Liver (tissue), 9 donors: Measurements from ENCODE around the gene PITPNM1. TPM values are rescaled to one million over a fixed set of nuclear protein-coding genes. Genes with fewer than 3 reads are reported as not detected.

Experiments
- DNase-seq: peaks from one replicate; pipeline ENCODE4 v3.0.0-alpha.2; 2017; ENCODE audit warnings: low spot score
- H3K27ac ChIP-seq, 2 donors: one replicate each; pipeline ENCODE4 v1.7.0; 2013; ENCODE audit warnings: inconsistent platforms in 2 of 2, low read length in 2 of 2, control low read depth in 1 of 2, low read depth in 1 of 2, mild to moderate bottlenecking in 1 of 2
- H3K27me3 ChIP-seq, 4 donors: one replicate each; pipeline versions ENCODE4 v1.6.1 to v1.7.0; 2013; ENCODE audit warnings: low read length in 3 of 4, inconsistent platforms in 1 of 4, mild to moderate bottlenecking in 1 of 4, moderate library complexity in 1 of 4; ENCODE audit not compliant: control insufficient read depth in 4 of 4, insufficient read depth in 4 of 4
- H3K36me3 ChIP-seq, 4 donors: one replicate each; pipeline versions ENCODE4 v1.6.1 to v1.7.0; 2013; ENCODE audit warnings: low read length in 3 of 4, mild to moderate bottlenecking in 3 of 4, low read depth in 1 of 4, moderate library complexity in 1 of 4; ENCODE audit not compliant: control insufficient read depth in 4 of 4, insufficient read depth in 3 of 4
- H3K4me1 ChIP-seq, 4 donors: one replicate each; pipeline versions ENCODE4 v1.6.1 to v1.7.0; 2013; ENCODE audit warnings: low read length in 3 of 4, mild to moderate bottlenecking in 3 of 4, moderate library complexity in 1 of 4; ENCODE audit not compliant: control insufficient read depth in 4 of 4, insufficient read depth in 4 of 4
- H3K4me3 ChIP-seq, 3 donors: one replicate each; pipeline versions ENCODE4 v1.6.1 to v1.7.0; 2013; ENCODE audit warnings: low read length in 3 of 3, control low read depth in 1 of 3, low read depth in 1 of 3, mild to moderate bottlenecking in 1 of 3
- H3K9ac ChIP-seq, 2 donors: one replicate each; pipeline ENCODE4 v1.7.0; 2013; ENCODE audit warnings: low read length in 2 of 2, mild to moderate bottlenecking in 2 of 2, moderate library complexity in 2 of 2, control low read depth in 1 of 2, low read depth in 1 of 2
- H3K9me3 ChIP-seq, 4 donors: one replicate each; pipeline versions ENCODE4 v1.6.1 to v1.7.0; 2013; ENCODE audit warnings: low read length in 3 of 4; ENCODE audit not compliant: control insufficient read depth in 4 of 4
- EGR1 ChIP-seq, 2 donors: IDR thresholded peaks; 2 replicates each; pipeline ENCODE4 v1.6.1; 2016 to 2018; ENCODE audit warnings: antibody characterized with exemption in 2 of 2, low read depth in 2 of 2
- FOXA1 ChIP-seq: IDR thresholded peaks from 2 replicates; pipeline ENCODE4 v1.6.1; 2016; ENCODE audit warnings: antibody characterized with exemption
- FOXA2 ChIP-seq: IDR thresholded peaks from 2 replicates; pipeline ENCODE4 v1.6.1; 2016; ENCODE audit warnings: antibody characterized with exemption
- GABPA ChIP-seq, 2 donors: IDR thresholded peaks in 1 of 2; conservative IDR thresholded peaks in 1 of 2; 2 replicates each; pipeline ENCODE4 v1.6.1; 2016; ENCODE audit warnings: antibody characterized with exemption in 2 of 2, mild to moderate bottlenecking in 1 of 2, moderate library complexity in 1 of 2
- HNF4A ChIP-seq, 2 donors: conservative IDR thresholded peaks; 2 replicates each; pipeline ENCODE4 v1.6.1; 2016; ENCODE audit warnings: antibody characterized with exemption in 2 of 2, mild to moderate bottlenecking in 2 of 2
- HNF4G ChIP-seq: IDR thresholded peaks from 2 replicates; pipeline ENCODE4 v1.6.1; 2016; ENCODE audit warnings: antibody characterized with exemption
- JUND ChIP-seq, 2 donors: IDR thresholded peaks; 2 replicates each; pipeline ENCODE4 v1.6.1; 2016; ENCODE audit warnings: antibody characterized with exemption in 2 of 2
- NR2F2 ChIP-seq: IDR thresholded peaks from 2 replicates; pipeline ENCODE4 v1.6.1; 2016; ENCODE audit warnings: antibody characterized with exemption
- RAD21 ChIP-seq, 2 donors: IDR thresholded peaks; 2 replicates each; pipeline ENCODE4 v1.6.1; 2016; ENCODE audit warnings: antibody characterized with exemption in 2 of 2, mild to moderate bottlenecking in 2 of 2
- REST ChIP-seq: IDR thresholded peaks from 2 replicates; pipeline ENCODE4 v1.6.1; 2016; ENCODE audit warnings: antibody characterized with exemption, mild to moderate bottlenecking
- RXRA ChIP-seq, 2 donors: IDR thresholded peaks; 2 replicates each; pipeline ENCODE4 v1.6.1; 2017 to 2018; ENCODE audit warnings: antibody characterized with exemption in 2 of 2, mild to moderate bottlenecking in 1 of 2
- SP1 ChIP-seq: IDR thresholded peaks from 2 replicates; pipeline ENCODE4 v1.6.1; 2018; ENCODE audit warnings: antibody characterized with exemption, mild to moderate bottlenecking
- TAF1 ChIP-seq: conservative IDR thresholded peaks from 2 replicates; pipeline ENCODE4 v1.6.1; 2016; ENCODE audit warnings: antibody characterized with exemption, mild to moderate bottlenecking
- YY1 ChIP-seq: IDR thresholded peaks from 2 replicates; pipeline ENCODE4 v1.6.1; 2016; ENCODE audit warnings: antibody characterized with exemption, mild to moderate bottlenecking
- WGBS: extraction: QIAGEN DNeasy Blood & Tissue Kit; methylation state at CpG from one replicate; pipeline ENCODE4 v1.1.7; 2013; 5-methylcytosine and 5-hydroxymethylcytosine counted together
- polyA plus RNA-seq, 2 donors: library from polyadenylated mRNA; stranded (reverse) in 1 of 2; unstranded in 1 of 2; fragments of 200-250 nt in 1 of 2; fragments of >200 nt in 1 of 2; fragmentation: Nextera tagmentation in 1 of 2; extraction: Ambion mirVana in 1 of 2; gene quantifications; one replicate each; pipeline versions ENCODE4 v1.2.1 to v1.2.3, GENCODE V29; 2013 to 2015
- total RNA-seq, 2 donors: library from RNA; depleted of rRNA; stranded (reverse); fragments of >200 nt; gene quantifications; one replicate each; pipeline ENCODE4 v1.2.3, GENCODE V29; 2014
- TF ChIP-seq, protein P1 (sequence below): fragments of 150-350 bp; IDR thresholded peaks from 2 replicates; pipeline ENCODE4 v1.5.1; 2017; ENCODE audit warnings: improper control_type of control experiment, low read depth, low read length; ENCODE audit not compliant: missing input control
- TF ChIP-seq, protein P2 (sequence below): IDR thresholded peaks from 2 replicates; pipeline ENCODE4 v1.6.1; 2016; ENCODE audit warnings: antibody characterized with exemption
- TF ChIP-seq, protein P3 (sequence below): IDR thresholded peaks from 2 replicates; pipeline ENCODE4 v1.6.1; 2016; ENCODE audit warnings: antibody characterized with exemption
- TF ChIP-seq, protein P4 (sequence below): IDR thresholded peaks from 2 replicates; pipeline ENCODE4 v1.6.1; 2016; ENCODE audit warnings: antibody characterized with exemption
- donor health status: healthy.
- donor health status: healthy.
- donor health status: healthy.
- donor health status: healthy.
- donor health status: healthy.

PITPNM1 gene
- total and polyA plus RNA-seq, 4 donors: 1.3 to 9.3 (median 5.1) TPM

DNA sequence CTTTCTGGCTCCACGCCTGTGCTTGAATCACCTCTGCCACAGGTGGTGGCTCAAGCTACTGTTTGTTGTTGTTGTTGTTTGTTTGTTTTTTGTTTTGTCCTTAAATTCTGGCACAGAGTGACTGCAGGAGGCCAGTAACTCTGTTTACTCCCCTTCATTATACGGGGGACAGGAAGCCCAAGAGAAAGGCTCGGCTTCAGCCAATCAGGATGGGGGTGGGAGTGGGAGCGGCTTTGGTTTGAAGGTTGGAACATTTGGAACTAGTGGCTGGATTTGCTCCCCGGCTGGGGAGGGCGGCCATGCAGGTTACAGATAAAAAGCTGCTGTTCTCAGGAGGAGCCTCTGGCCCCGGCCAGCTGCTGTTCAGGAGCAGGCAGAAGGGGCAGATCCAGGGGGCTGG is 37.8 kb upstream of the PITPNM1 start:
- H3K9me3 ChIP-seq: no peaks in the 10 kb centered on the region
- no peak overlapping the region for H3K27ac ChIP-seq
- DNase-seq: no peak
- peaks cover 6 to 9% (median 7%) of the 10 kb centered on the region in 4 donors for H3K4me1 ChIP-seq
- no peaks in the 10 kb centered on the region for H3K27me3 ChIP-seq
- no peak overlapping the region for H3K9ac ChIP-seq
- 70% methylated on average over 7 of the region's 7 CpGs for WGBS
- no peak overlapping the region for H3K4me3 ChIP-seq
- H3K36me3 ChIP-seq: no peaks in the 10 kb centered on the region
- TF ChIP-seq REST (no peak), SP1 (peak; percentile 7)

- WGBS: 85% methylated on average over 3 of the region's 3 CpGs
- Histone ChIP-seq H3K4me3 (no peak overlapping the region), H3K4me1 (peaks cover 6 to 9% (median 7%) of the 10 kb centered on the region in 4 donors), H3K27me3 (no peaks in the 10 kb centered on the region), H3K27ac (no peak overlapping the region), H3K9ac (no peak overlapping the region), H3K9me3 (no peaks in the 10 kb centered on the region), H3K36me3 (no peaks in the 10 kb centered on the region)
- DNase-seq: no peak
- TF ChIP-seq GABPA (IDR thresholded peaks at IDR 0.05 in 1 of 2, conservative IDR thresholded peaks at IDR 0.05 in 1 of 2) (no peak), HNF4A (conservative IDR thresholded peaks at IDR 0.05) (no peak), SP1 (no peak), RXRA (IDR thresholded peaks at IDR 0.05) (no peak), FOXA2 (no peak), REST (no peak), FOXA1 (no peak), JUND (IDR thresholded peaks at IDR 0.05) (no peak), TAF1 (no peak), EGR1 (IDR thresholded peaks at IDR 0.05; ENCODE audit: low read depth in 2 of 2) (no peak), NR2F2 (no peak), YY1 (no peak), HNF4G (no peak), RAD21 (IDR thresholded peaks at IDR 0.05) (no peak)
- TF ChIP-seq, protein P1, sequence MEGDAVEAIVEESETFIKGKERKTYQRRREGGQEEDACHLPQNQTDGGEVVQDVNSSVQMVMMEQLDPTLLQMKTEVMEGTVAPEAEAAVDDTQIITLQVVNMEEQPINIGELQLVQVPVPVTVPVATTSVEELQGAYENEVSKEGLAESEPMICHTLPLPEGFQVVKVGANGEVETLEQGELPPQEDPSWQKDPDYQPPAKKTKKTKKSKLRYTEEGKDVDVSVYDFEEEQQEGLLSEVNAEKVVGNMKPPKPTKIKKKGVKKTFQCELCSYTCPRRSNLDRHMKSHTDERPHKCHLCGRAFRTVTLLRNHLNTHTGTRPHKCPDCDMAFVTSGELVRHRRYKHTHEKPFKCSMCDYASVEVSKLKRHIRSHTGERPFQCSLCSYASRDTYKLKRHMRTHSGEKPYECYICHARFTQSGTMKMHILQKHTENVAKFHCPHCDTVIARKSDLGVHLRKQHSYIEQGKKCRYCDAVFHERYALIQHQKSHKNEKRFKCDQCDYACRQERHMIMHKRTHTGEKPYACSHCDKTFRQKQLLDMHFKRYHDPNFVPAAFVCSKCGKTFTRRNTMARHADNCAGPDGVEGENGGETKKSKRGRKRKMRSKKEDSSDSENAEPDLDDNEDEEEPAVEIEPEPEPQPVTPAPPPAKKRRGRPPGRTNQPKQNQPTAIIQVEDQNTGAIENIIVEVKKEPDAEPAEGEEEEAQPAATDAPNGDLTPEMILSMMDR: no peak
- TF ChIP-seq, protein P2, sequence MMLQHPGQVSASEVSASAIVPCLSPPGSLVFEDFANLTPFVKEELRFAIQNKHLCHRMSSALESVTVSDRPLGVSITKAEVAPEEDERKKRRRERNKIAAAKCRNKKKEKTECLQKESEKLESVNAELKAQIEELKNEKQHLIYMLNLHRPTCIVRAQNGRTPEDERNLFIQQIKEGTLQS: no peak
- TF ChIP-seq, protein P3, sequence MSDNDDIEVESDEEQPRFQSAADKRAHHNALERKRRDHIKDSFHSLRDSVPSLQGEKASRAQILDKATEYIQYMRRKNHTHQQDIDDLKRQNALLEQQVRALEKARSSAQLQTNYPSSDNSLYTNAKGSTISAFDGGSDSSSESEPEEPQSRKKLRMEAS: no peak
- TF ChIP-seq, protein P4, sequence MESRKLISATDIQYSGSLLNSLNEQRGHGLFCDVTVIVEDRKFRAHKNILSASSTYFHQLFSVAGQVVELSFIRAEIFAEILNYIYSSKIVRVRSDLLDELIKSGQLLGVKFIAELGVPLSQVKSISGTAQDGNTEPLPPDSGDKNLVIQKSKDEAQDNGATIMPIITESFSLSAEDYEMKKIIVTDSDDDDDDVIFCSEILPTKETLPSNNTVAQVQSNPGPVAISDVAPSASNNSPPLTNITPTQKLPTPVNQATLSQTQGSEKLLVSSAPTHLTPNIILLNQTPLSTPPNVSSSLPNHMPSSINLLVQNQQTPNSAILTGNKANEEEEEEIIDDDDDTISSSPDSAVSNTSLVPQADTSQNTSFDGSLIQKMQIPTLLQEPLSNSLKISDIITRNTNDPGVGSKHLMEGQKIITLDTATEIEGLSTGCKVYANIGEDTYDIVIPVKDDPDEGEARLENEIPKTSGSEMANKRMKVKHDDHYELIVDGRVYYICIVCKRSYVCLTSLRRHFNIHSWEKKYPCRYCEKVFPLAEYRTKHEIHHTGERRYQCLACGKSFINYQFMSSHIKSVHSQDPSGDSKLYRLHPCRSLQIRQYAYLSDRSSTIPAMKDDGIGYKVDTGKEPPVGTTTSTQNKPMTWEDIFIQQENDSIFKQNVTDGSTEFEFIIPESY: no peak
Observed at GRCh38 chr11:67542169-67542568, 37.0 kb upstream of the PITPNM1 start.
